ENCODE data around the gene AEBP1. TPM values are rescaled to one million over a fixed set of nuclear protein-coding genes. Genes with fewer than 3 reads are reported as not detected.

AEBP1 gene
- total and polyA plus RNA-seq, 2 of the 4 experiments (the other 2 are of a cell fraction) = 1.1 to 5.7 TPM

GRCh38 chr7:44066111-44066460 is 38.1 kb upstream of the AEBP1 start:
- POLR2A ChIA-PET (ENCODE audit: unreplicated experiment) = interaction anchor here (0.6 kb wide), 1 partner anchor 20 kb away, joined by 19 read pairs; no protein-coding TSS in a partner anchor
- dilution Hi-C loops (cut with HindIII; ENCODE audit: low sequenced_read_pairs, unreplicated experiment) = no loop called here

More at GRCh38 chr7:44066111-44066460, 38.1 kb upstream of the AEBP1 start:
- no peak overlapping the region for H3K4ac ChIP-seq (ENCODE audit: low read depth, low read length)
- no peak overlapping the region for H2BK120ac ChIP-seq (ENCODE audit: low read depth, low read length)
- in situ Hi-C loops (cut with MboI; ENCODE audit: low sequenced_read_pairs) = loop anchor here (5.0 kb wide), 1 partner anchor 131 kb away; no protein-coding TSS in a partner anchor
- H3K4me3 ChIP-seq (ENCODE audit: insufficient read depth, low read depth, low read length) = no peak overlapping the region
- CTCF ChIA-PET = no interaction called here
- H3K36me3 ChIP-seq (ENCODE audit: control insufficient read depth, insufficient read depth, low read length) = peaks cover 11% of the 10 kb centered on the region
- H3K56ac ChIP-seq (ENCODE audit: extremely low read depth, insufficient read depth, low read length) = no peak overlapping the region
- DNase-seq = no peak
- no peak for TF ChIP-seq MAZ (IDR thresholded peaks at IDR 0.05; ENCODE audit: borderline replicate concordance, low read depth, low read length)
- TF ChIP-seq CTCF (conservative IDR thresholded peaks at IDR 0.05; ENCODE audit: low read depth, low read length) = no peak
- no peak for TF ChIP-seq SMC3 (IDR thresholded peaks at IDR 0.05; ENCODE audit: low read depth, low read length)
- TF ChIP-seq RFX5 (IDR thresholded peaks at IDR 0.05; ENCODE audit: low read depth, low read length) = no peak
- no peak for TF ChIP-seq CEBPB (IDR thresholded peaks at IDR 0.05; ENCODE audit: low read depth, low read length)
- no peak for TF ChIP-seq BHLHE40 (IDR thresholded peaks at IDR 0.05; ENCODE audit: low read depth, low read length)
- no peak for TF ChIP-seq ELK1 (IDR thresholded peaks at IDR 0.05; ENCODE audit: borderline replicate concordance, low read depth, low read length)
- TF ChIP-seq FOS (IDR thresholded peaks at IDR 0.05; ENCODE audit: low read depth, low read length) = no peak
- no peak for TF ChIP-seq MAFK (IDR thresholded peaks at IDR 0.05; ENCODE audit: low read depth, low read length)
- TF ChIP-seq RAD21 (IDR thresholded peaks at IDR 0.05; ENCODE audit: low read length) = no peak
- no peak for TF ChIP-seq NFE2L2 (IDR thresholded peaks at IDR 0.05; ENCODE audit: low read depth, low read length)
- no peak for TF ChIP-seq USF2 (IDR thresholded peaks at IDR 0.05; ENCODE audit: low read depth, low read length)
- TF ChIP-seq CHD1 (IDR thresholded peaks at IDR 0.05; ENCODE audit: low read depth, low read length) = no peak
- TF ChIP-seq MXI1 (IDR thresholded peaks at IDR 0.05; ENCODE audit: borderline replicate concordance, low read depth, low read length) = no peak
- no peak overlapping the region for H3K4me2 ChIP-seq (ENCODE audit: low read depth, low read length)
- H3K9me1 ChIP-seq (ENCODE audit: insufficient read depth, low read length) = no peaks in the 10 kb centered on the region
- H2AFZ ChIP-seq (replicated peaks; ENCODE audit: low read length, poor library complexity) = no peak overlapping the region
- no peaks in the 10 kb centered on the region for H3K27me3 ChIP-seq (ENCODE audit: control insufficient read depth, insufficient read depth, low read length)
- H3K9ac ChIP-seq (ENCODE audit: low read depth, low read length) = no peak overlapping the region
- no peak overlapping the region for H3K18ac ChIP-seq (ENCODE audit: low read depth, low read length)
- H4K8ac ChIP-seq (ENCODE audit: low read depth in 2 of 2, low read length in 2 of 2) = no peak overlapping the region
- H2AK9ac ChIP-seq (replicated peaks; ENCODE audit: low read depth, low read length, poor library complexity) = no peak overlapping the region
- H4K20me1 ChIP-seq (ENCODE audit: insufficient read depth, low read length) = peaks cover 18% of the 10 kb centered on the region
- H4K91ac ChIP-seq (ENCODE audit: insufficient read depth, low read depth, low read length) = no peak overlapping the region
- H2BK15ac ChIP-seq (ENCODE audit: low read depth, low read length) = no peak overlapping the region
- peak overlapping the region; percentile 17; the same call in 1 of the 2 replicates for H3K23ac ChIP-seq (ENCODE audit: low read depth, low read length)
- peaks cover 9% of the 10 kb centered on the region for H3K4me1 ChIP-seq (ENCODE audit: control insufficient read depth, insufficient read depth, low read length)
- no peak overlapping the region for H3K14ac ChIP-seq (replicated peaks; ENCODE audit: low read depth, low read length)
- BruUV-seq (replicated peaks) = no TSS peak
- intact Hi-C loops (cut with micrococcal nuclease) = no loop called here
- H3K79me1 ChIP-seq (ENCODE audit: low read depth in 1 of 2, low read length in 2 of 2) = no peaks in the 10 kb centered on the region
- no peak overlapping the region for H2BK5ac ChIP-seq (ENCODE audit: low read depth, low read length, poor library complexity, severe bottlenecking)
- H3K9me3 ChIP-seq (ENCODE audit: control insufficient read depth, insufficient read depth, low read length) = no peaks in the 10 kb centered on the region
- H2AK5ac ChIP-seq (ENCODE audit: low read depth, low read length) = no peak overlapping the region
- no peak for ATAC-seq (ENCODE audit: low read depth)
- H4K5ac ChIP-seq (ENCODE audit: low read depth, low read length) = no peak overlapping the region
- no peak overlapping the region for H2BK20ac ChIP-seq (ENCODE audit: low read depth, low read length)
- 83% methylated on average over 1 of the region's 6 CpGs; no CpG with 5 or more reads in 1 of the 2 experiments for WGBS, 2 experiments (ENCODE audit: extremely low coverage in 2 of 2, insufficient read length in 1 of 2)
- no peak overlapping the region for H3K27ac ChIP-seq (ENCODE audit: insufficient read depth, low read length)
